Dendritic cell treated with granulocyte-macrophage colony-stimulating factor and Interleukin-4, amounts not matched to agents 40 ng/mL and 50 ng/mL, for 4 days (primary cell): ENCODE data around the gene ERMP1.

ENCODE experiments used
- H3K27ac Mint-ChIP-seq: one replicate; pipeline ENCODE4 v1.8.0; 2022; ENCODE audit warnings: mild to moderate bottlenecking, mixed read lengths
- H3K27me3 Mint-ChIP-seq: one replicate; pipeline ENCODE4 v1.8.0; 2022; ENCODE audit warnings: mild to moderate bottlenecking, mixed read lengths
- H3K36me3 Mint-ChIP-seq: one replicate; pipeline ENCODE4 v1.8.0; 2022; ENCODE audit warnings: low read depth, mixed read lengths
- H3K4me1 Mint-ChIP-seq: one replicate; pipeline ENCODE4 v1.8.0; 2022; ENCODE audit warnings: low read depth, mixed read lengths
- H3K4me3 Mint-ChIP-seq: one replicate; pipeline ENCODE4 v1.8.0; 2022; ENCODE audit warnings: mild to moderate bottlenecking, moderate library complexity, mixed read lengths
- H3K9me3 Mint-ChIP-seq: one replicate; pipeline ENCODE4 v1.8.0; 2022; ENCODE audit warnings: mixed read lengths
- intact Hi-C: fragments of 100-400 bp; cut with micrococcal nuclease; formaldehyde crosslinking; loops from one replicate; pipeline ENCODE4 v1.15.0; 2022

Gene ERMP1

GRCh38 chr9:5764130-5764868 lies 68.6 kb downstream of the ERMP1 start:
- peaks cover 11% of the 10 kb centered on the region for H3K4me1 Mint-ChIP-seq
- peaks cover 100% of the 10 kb centered on the region for H3K36me3 Mint-ChIP-seq
- no peaks in the 10 kb centered on the region for H3K27me3 Mint-ChIP-seq
- intact Hi-C loops, result no loop called here
- no peaks in the 10 kb centered on the region for H3K9me3 Mint-ChIP-seq
- H3K27ac Mint-ChIP-seq, result no peak overlapping the region
- no peak overlapping the region for H3K4me3 Mint-ChIP-seq

DNA sequence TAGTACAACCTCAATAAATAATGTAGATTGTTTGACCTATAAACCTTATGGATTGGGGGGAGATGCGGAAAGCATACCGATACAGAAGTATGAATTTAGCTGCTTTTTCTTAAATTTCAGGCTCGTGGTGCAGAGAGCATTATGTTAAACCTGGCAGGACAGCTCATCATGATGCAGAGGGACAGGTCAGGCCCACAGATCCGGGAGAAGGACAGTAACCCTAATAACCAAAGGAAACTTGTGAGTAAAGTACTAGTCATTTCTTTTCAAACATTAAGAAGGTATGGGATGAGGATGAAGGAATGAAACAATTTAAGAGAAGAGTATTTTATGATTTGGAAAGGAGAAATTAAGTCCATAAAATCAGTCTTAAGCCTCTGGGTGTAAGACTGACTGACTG lies 70.5 kb downstream of the ERMP1 start:
- H3K27ac Mint-ChIP-seq, result peak overlapping the region; percentile 1
- no peaks in the 10 kb centered on the region for H3K27me3 Mint-ChIP-seq
- H3K4me1 Mint-ChIP-seq, result peaks cover 11% of the 10 kb centered on the region
- H3K36me3 Mint-ChIP-seq, result peaks cover 100% of the 10 kb centered on the region
- H3K4me3 Mint-ChIP-seq, result no peak overlapping the region
- intact Hi-C loops, result no loop called here
- H3K9me3 Mint-ChIP-seq, result no peaks in the 10 kb centered on the region

- H3K4me3 Mint-ChIP-seq, result no peak overlapping the region
- H3K9me3 Mint-ChIP-seq, result no peaks in the 10 kb centered on the region
- peaks cover 11% of the 10 kb centered on the region for H3K4me1 Mint-ChIP-seq
- peaks cover 100% of the 10 kb centered on the region for H3K36me3 Mint-ChIP-seq
- intact Hi-C loops, result no loop called here
- no peaks in the 10 kb centered on the region for H3K27me3 Mint-ChIP-seq
- no peak overlapping the region for H3K27ac Mint-ChIP-seq
Observed at GRCh38 chr9:5760338-5760737, 72.6 kb downstream of the ERMP1 start.

DNA sequence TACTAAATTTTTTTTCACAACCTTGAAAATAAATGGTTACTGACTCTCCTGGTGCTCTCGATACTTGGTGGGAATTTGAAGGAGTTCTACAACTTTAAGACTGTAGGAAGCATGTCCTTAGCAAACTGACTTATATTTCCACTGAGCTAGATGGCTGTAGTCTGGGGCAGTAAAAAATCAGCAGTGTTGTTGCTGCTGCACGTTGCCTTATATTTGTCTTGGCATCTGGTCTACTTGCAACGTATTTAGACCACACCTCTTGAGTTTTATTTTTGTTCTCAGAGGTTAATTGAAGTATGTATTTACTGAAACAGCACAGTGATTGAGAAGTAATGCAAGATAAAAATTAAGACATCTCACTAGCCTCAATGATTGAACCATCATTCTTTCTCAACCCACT lies 76.3 kb downstream of the ERMP1 start:
- Mint-ChIP-seq H3K4me3 (no peak overlapping the region), H3K36me3 (peaks cover 87% of the 10 kb centered on the region), H3K27ac (no peak overlapping the region), H3K9me3 (no peaks in the 10 kb centered on the region), H3K27me3 (no peaks in the 10 kb centered on the region), H3K4me1 (peaks cover 10% of the 10 kb centered on the region)
- intact Hi-C loops, result no loop called here

GRCh38 chr9:5750569-5750968 lies 82.3 kb downstream of the ERMP1 start:
- H3K9me3 Mint-ChIP-seq, result peaks cover 16% of the 10 kb centered on the region
- no peaks in the 10 kb centered on the region for H3K4me1 Mint-ChIP-seq
- H3K27ac Mint-ChIP-seq, result no peak overlapping the region
- no peak overlapping the region for H3K4me3 Mint-ChIP-seq
- H3K27me3 Mint-ChIP-seq, result no peaks in the 10 kb centered on the region
- intact Hi-C loops, result no loop called here
- H3K36me3 Mint-ChIP-seq, result peaks cover 81% of the 10 kb centered on the region

DNA sequence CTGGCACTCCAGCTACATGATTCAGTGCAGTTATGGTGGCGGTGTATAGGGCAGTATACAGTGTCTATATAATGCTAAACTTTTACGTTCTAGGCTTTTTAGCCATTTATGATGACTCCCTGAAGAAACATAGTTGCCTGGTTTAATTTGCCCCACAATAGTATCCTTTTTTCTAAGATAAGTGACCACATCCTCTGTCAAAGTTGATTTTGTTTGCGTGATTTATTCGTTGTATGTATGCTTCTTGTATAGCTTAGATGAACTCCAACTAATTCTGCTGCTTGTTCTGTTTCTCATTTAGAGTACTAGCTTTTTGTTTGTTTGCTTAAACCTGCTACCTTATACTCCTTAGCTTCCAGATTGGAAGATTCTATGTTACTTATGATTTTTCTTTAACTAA lies 83.6 kb downstream of the ERMP1 start:
- intact Hi-C loops, result no loop called here
- Mint-ChIP-seq H3K4me3 (no peak overlapping the region), H3K36me3 (peaks cover 86% of the 10 kb centered on the region), H3K4me1 (no peaks in the 10 kb centered on the region), H3K9me3 (peaks cover 16% of the 10 kb centered on the region), H3K27ac (no peak overlapping the region), H3K27me3 (no peaks in the 10 kb centered on the region)

GRCh38 chr9:5748438-5748837 lies 84.5 kb downstream of the ERMP1 start:
- H3K27ac Mint-ChIP-seq, result no peak overlapping the region
- H3K4me3 Mint-ChIP-seq, result no peak overlapping the region
- no peaks in the 10 kb centered on the region for H3K27me3 Mint-ChIP-seq
- peaks cover 87% of the 10 kb centered on the region for H3K36me3 Mint-ChIP-seq
- H3K9me3 Mint-ChIP-seq, result peaks cover 16% of the 10 kb centered on the region
- no peaks in the 10 kb centered on the region for H3K4me1 Mint-ChIP-seq
- intact Hi-C loops, result no loop called here

DNA sequence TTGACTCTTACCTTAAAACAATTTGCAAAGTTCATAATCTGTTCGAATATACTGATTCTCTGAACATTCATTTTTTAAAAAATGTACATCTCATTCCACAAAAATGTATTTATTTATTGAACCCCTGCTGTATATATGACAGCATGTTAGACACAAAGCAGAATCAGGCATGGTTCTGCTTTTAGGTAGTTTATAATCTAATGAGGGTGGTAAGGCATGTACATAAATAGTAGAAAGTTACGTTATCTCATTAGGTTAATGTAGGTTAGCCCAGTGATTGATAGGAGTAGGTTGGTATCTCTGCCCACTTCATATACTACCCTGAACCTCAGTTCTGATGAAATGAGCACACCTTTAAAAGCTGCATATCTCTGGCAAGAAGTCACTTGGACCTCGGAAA lies 89.8 kb downstream of the ERMP1 start:
- Mint-ChIP-seq H3K36me3 (peaks cover 91% of the 10 kb centered on the region), H3K9me3 (peaks cover 11% of the 10 kb centered on the region), H3K27ac (no peak overlapping the region), H3K27me3 (no peaks in the 10 kb centered on the region), H3K4me3 (no peak overlapping the region), H3K4me1 (no peaks in the 10 kb centered on the region)
- intact Hi-C loops, result no loop called here

GRCh38 chr9:5736563-5737346 lies 96.2 kb downstream of the ERMP1 start:
- no peaks in the 10 kb centered on the region for H3K9me3 Mint-ChIP-seq
- no peak overlapping the region for H3K27ac Mint-ChIP-seq
- H3K36me3 Mint-ChIP-seq, result peaks cover 91% of the 10 kb centered on the region
- H3K27me3 Mint-ChIP-seq, result no peaks in the 10 kb centered on the region
- no peak overlapping the region for H3K4me3 Mint-ChIP-seq
- intact Hi-C loops, result no loop called here
- H3K4me1 Mint-ChIP-seq, result no peaks in the 10 kb centered on the region

DNA sequence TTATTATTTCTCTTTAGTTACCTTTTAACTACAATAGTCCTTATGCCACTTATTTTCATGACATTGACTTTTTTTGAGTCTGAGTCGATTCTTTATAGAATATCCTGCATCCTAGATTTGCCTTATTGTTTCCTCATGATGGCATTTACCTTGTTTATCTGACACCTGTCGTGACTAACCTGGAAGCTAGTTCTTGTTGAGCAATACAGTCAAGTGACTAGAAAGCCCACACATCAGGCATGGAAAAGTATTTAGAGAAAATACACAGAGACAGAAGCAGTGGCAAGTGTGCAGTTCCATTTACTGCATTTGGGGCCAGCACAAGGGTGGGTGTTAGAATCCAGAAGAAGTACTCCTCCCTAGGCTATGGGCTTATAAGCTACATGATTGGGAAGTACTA lies 97.8 kb downstream of the ERMP1 start:
- Mint-ChIP-seq H3K27me3 (no peaks in the 10 kb centered on the region), H3K27ac (no peak overlapping the region), H3K4me1 (no peaks in the 10 kb centered on the region), H3K36me3 (peaks cover 83% of the 10 kb centered on the region), H3K9me3 (no peaks in the 10 kb centered on the region), H3K4me3 (no peak overlapping the region)
- intact Hi-C loops, result no loop called here
